ENCODE measurements around the gene CFAP97D2.
"Not testable (repeated sequence)": the region's sequence is repeated elsewhere in the genome, so short reads cannot be mapped to it uniquely, and the experiment has no call there.

The CFAP97D2 gene

DNA sequence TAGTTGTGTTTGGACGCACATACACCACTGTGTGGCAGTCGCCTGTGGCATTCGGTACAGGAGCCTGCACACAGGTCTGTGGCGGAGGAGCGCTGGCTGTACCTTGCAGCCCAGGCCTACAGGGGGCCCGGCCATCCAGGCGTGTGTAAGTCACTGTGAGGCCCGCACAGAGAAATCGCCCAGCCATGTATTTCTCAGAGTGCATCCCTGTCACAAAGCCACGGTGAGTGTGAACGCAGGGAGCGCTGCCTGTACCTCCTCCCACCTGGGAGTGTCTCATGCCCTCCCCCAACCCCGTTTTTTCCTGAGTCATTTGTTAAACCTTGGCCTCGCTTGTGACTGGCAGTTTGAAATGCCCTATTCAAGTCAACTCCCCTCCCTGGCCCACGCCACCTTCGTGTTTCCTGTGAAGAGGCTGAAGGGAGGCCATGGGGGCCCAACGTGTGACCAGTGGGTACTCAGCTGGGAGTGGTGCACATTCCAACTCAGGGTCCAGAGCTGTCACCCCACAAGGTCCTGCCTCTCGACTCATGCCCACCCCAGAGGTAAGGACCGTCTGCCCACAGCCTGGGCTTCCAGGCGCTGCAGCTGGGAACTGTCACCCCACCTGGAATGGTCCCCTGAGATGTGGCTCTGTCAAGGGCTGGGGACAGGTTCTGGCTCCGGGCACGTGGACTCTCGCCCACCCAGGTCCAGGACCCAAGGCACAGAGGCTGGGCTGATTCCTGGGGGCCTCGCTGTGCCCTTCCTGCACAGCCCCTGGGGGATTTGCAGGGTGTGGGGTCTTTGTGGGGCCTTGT, 35.1 kb upstream of the CFAP97D2 start:
- DNase-seq, result no peak

DNA sequence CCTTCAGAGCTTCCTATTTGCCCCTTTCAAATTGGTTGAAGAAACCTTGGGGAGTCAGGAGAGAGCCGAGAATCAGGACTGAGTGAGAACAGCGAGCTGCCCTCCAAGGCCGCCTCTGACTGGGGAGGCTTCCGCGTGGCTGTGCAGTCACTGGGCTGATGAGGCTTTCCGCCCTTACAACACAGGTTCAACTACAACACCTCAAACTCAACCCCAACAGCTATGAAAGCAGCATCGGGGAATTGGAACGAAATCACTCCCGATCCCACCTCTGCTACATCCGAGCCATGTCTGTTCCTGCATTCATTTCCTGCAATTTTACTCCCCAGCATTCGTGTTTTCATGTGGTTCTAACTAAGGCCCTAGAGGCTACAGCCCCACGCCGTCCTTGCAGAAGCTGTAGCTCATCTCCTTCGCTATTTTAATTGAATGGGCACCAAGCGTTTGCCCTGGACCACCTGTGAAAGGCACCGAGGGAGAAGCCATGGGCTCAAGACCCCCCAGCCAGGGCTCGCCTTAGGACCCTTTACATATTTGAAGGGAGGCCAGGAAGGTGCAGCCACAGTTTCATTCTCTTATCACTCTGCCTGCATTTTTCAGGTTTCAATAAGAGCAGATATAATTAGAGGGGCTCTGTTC, 34.3 kb upstream of the CFAP97D2 start:
- DNase-seq, result no peak

- DNase-seq, result no peak
Measured at GRCh38 chr13:114145256-114145655, 33.8 kb upstream of the CFAP97D2 start.

- no peak for DNase-seq
Measured at GRCh38 chr13:114145722-114146121, 33.3 kb upstream of the CFAP97D2 start.

- DNase-seq, result no peak
Measured at GRCh38 chr13:114146173-114146572, 32.9 kb upstream of the CFAP97D2 start.

DNA sequence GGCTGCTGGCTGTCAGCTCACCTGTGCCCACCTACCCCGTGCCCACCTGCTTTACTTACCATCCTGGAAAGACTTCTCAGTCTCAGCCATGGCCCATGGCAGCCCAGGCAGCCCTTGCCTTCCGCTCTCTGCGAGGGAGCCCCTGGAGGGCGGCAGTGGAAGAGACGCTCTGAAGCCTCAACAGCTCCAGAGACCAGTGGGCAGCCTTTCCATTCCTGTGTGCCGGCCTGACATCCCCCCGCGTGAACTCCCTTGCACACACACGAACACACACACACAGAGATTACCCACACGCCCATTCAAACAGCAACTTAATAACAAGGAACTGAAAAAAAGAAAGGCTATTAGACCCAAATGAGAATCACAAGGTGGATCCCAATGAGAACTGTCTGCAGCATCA, 32.4 kb upstream of the CFAP97D2 start:
- no peak for DNase-seq

GRCh38 chr13:114147803-114148520, 31.1 kb upstream of the CFAP97D2 start:
- no peak for DNase-seq

GRCh38 chr13:114148521-114148855, 30.6 kb upstream of the CFAP97D2 start:
- no peak for DNase-seq

- DNase-seq, result not testable (repeated sequence)
Measured at GRCh38 chr13:114148886-114149285, 30.2 kb upstream of the CFAP97D2 start.

DNA sequence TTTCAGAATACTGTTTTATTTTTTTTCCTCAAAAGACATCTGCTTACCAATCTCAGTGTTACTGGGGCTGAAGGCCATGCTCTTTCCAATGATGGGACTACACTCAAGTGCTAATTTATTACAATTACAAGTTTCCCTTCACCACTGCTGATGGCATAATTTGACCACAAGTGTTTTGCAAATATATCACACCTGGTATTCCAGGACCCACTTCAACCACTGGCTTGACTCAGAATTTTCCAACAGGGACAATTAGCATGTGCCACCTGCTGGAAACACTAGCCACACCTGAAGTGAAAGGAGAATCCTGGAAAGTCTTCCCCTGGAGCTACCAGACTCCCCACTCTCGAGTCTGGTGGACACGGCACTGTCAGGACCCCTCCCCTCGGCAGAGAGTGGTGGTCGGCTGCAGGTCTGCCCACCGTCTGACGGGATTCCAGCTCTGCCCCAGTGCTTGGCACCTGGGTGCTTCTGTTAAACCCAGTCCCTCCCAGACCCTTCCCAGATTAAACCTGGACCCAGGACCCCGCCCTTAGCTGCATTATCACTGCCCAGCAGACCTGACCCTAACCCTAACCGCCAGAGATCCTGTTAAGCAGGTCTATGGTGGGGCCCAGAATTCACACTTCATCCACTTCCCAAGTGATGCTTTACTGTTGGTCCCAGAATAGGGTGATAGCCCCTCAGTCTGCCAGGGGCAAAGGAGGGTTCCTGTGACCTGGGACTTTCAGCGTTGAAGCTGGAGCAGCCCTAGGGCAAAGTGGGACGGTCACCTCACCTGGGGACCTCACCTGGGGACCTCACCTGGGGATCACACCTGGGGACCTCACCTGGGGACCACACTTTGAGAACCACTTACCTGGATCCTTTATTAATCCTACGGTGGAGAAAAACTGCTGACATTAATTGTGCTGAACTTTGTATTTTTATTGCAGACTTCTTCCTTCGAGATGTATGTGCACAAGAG, 29.0 kb upstream of the CFAP97D2 start:
- DNase-seq, result no peak

- no peak for DNase-seq
Measured at GRCh38 chr13:114151031-114151430, 28.0 kb upstream of the CFAP97D2 start.

- no peak for DNase-seq
Measured at GRCh38 chr13:114151565-114152284, 27.3 kb upstream of the CFAP97D2 start.

DNA sequence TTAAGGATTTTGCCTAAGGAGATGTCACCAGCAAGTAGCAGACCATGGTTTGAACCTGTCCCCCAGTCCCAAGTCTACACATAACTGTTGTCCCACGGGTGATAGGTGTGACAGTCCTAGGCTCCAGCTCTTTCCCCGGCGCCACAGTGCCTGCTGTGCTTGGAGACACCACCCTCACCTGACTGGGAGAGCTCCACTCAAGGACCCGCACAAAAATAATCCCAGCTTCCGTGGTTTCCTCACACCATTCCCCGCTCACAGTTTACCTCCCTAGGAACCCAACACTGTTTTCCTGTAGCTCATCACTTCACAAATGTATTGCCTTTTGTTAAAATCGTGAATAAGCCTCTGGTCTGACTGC, 26.8 kb upstream of the CFAP97D2 start:
- no peak for DNase-seq

DNA sequence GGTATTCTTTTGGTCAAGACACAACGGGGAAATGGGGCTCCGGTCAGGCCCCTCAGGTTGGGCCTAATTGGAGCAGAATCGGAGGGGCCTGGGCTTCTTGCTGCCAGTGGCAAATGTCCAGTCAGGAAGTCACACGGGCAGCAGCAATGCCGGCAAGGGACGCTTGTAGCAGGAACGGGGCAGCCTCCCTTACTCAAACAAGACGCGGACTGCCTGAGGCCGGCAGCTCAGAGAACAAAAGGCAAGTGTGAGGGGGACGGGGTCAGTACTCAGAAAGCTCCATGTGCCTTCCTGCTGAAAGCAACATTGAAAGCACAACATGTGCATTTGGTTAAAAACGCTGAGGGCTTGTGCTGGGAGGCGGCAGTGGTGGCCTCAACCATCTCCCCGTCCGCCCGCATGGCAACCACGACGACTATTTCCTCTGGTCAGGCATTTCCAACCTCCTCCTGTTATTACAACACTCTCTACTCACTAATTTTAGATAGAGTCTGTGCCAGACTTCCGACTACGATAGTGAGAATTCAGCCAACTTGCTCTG, 26.2 kb upstream of the CFAP97D2 start:
- DNase-seq, result no peak

DNA sequence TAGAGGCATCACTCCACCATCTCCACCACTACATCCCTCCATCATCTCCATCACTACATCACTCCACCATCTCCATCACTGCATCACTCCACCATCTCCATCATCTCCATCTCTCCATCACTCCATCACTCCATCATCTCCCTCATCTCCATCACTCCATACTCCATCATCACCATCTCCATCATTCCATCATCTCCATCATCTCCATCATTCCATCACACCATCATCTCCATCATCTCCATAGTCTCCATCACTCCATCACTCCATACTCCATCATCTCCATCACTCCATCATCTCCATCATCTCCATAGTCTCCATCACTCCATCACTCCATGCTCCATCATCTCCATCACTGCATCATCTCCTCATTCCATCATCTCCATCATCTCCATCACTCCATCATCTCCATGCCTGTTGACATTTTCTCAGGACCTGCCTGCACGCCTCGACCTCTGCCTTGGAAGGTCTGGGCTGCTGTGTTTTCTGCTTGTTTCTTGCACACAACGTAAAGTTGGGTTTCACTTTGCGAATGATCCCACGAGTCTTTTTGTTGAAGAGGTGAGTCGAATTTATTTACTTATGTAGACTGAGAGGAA, 25.5 kb upstream of the CFAP97D2 start:
- DNase-seq, result no peak

DNA sequence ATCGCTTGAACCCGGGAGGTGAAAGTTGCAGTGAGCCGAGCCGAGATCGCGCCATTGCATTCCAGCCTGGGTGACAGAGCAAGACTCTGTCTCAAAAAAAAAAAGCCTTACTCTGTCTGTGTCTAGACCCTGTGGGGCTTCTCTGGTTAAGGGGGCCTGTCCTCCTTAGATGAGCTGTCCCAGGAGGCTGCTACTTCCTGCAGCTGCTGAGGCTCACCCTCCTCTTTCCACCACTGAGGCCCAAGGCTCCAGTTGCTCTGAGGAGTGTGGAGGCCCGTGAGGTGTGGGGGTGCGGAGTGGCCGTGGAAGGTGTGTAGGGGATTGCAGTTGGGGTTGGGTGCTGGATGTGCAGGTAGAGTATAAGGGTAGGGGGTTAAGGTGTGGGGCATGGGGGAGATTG, 24.6 kb upstream of the CFAP97D2 start:
- DNase-seq, result no peak

GRCh38 chr13:114155320-114155719, 23.7 kb upstream of the CFAP97D2 start:
- no peak for DNase-seq

- no peak for DNase-seq
Measured at GRCh38 chr13:114155926-114156883, 22.9 kb upstream of the CFAP97D2 start.

GRCh38 chr13:114157869-114158495, 21.1 kb upstream of the CFAP97D2 start:
- DNase-seq, result no peak
